HG03442 (cell line): ENCODE data around the gene EIF1B.

Experiments
- ATAC-seq: cut with Tn5 transposase; IDR thresholded peaks from one replicate; pipeline ENCODE4 v1.9.1; 2021; ENCODE audit warnings: mild to moderate bottlenecking, moderate library complexity; ENCODE audit not compliant: unreplicated experiment

EIF1B gene

GRCh38 chr3:40340541-40341170 lies 31.1 kb downstream of the EIF1B start:
- no peak for ATAC-seq

DNA sequence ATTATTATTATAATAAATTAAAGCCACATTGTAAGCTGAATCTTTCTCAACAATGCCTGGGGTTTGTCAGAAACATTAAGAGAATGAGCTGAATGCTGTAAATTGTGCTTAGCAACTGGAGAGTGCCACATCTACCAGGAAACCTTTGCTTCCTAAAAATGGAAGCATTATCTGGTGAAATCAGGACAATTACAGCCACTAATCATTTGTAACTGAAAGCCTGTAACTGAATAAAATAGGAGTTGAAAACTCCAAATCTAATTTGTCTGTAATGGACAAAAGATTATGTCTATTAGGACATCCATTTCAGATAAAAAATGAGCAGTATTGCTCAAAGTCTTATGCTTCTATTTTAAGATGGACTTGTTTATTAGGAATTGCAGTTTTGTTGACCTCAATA lies 32.2 kb downstream of the EIF1B start:
- ATAC-seq, result no peak

DNA sequence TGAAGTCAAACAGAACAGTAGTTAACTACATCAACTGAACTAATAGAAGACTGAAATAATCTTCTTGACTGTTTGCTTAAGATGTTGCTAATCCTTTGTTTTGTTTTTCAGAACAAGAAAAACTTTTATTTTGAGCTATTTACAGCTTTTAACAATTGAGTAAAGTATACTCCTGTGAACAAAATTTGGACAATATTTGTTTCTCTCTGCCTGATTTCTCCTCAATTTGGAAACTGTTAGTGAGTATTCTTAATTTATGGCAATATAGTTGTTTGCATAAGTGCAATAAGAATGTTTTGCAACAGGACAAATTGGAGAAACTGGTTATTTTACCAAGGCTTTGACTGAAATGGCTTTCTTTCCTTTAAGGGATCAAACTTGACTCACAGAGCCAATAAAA lies 41.0 kb downstream of the EIF1B start:
- ATAC-seq, result no peak

DNA sequence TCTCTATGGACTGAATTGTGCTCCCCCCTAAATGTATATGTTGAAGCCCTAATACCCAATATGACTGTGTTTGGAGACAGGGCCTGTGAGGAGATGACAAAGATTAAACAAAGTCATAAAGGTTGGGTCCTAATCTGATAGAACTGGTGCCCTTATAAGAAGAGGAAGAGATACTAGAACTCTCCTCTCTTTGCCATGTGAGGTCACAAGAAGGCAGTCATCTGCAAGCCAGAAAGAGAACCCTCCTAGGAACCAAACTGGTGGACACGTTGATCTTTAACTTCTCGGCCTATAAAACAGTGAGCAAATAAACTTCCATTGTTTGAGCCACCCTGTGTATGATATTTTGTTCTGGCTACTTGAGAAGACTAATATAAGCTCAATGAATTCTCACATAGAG lies 45.9 kb downstream of the EIF1B start:
- no peak for ATAC-seq

DNA sequence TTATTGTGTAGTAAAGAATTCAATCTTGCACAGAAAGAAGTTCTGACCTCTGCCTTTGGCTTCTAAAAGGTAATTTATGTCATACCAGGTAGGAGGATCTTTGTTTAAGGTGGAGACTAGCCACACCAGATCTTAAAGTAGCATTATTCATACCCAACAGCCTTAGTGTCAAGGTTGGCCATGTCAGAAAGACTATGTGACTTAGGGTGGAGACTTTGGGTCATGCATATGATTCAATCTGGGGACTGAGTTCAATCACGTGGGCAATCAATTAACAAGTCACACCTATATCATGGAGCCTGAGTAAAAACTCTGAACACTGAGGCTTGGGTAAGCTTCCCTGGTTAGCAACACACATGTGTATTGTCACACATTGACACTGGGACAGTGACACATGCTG lies 48.9 kb downstream of the EIF1B start:
- no peak for ATAC-seq
